GM12875 (cell line): Measurements from ENCODE around the gene CLEC16A.

ENCODE experiments used
- H3K4me3 ChIP-seq: one replicate; pipeline ENCODE4 v1.5.1; 2011; ENCODE audit warnings: low read depth, low read length, control low read depth
- CTCF ChIP-seq: IDR thresholded peaks from 2 replicates; pipeline ENCODE4 v1.5.1; 2011; ENCODE audit warnings: low read depth, mild to moderate bottlenecking, control low read depth, inconsistent platforms, low read length, moderate library complexity, borderline replicate concordance; ENCODE audit not compliant: insufficient read depth

The CLEC16A gene

GRCh38 chr16:11060842-11061241 lies 116.5 kb downstream of the CLEC16A start:
- TF ChIP-seq CTCF, result no peak
- no peak overlapping the region for H3K4me3 ChIP-seq

GRCh38 chr16:11061629-11062270 lies 117.4 kb downstream of the CLEC16A start:
- no peak overlapping the region for H3K4me3 ChIP-seq
- no peak for TF ChIP-seq CTCF

GRCh38 chr16:11063448-11064201 lies 119.3 kb downstream of the CLEC16A start:
- H3K4me3 ChIP-seq, result no peak overlapping the region
- TF ChIP-seq CTCF, result no peak

GRCh38 chr16:11064202-11064540 lies 119.8 kb downstream of the CLEC16A start:
- no peak for TF ChIP-seq CTCF
- no peak overlapping the region for H3K4me3 ChIP-seq

GRCh38 chr16:11064851-11065250 lies 120.5 kb downstream of the CLEC16A start:
- no peak for TF ChIP-seq CTCF
- no peak overlapping the region for H3K4me3 ChIP-seq

GRCh38 chr16:11066261-11066870 lies 122.0 kb downstream of the CLEC16A start:
- no peak for TF ChIP-seq CTCF
- H3K4me3 ChIP-seq, result no peak overlapping the region

GRCh38 chr16:11067266-11067665 lies 122.9 kb downstream of the CLEC16A start:
- no peak for TF ChIP-seq CTCF
- H3K4me3 ChIP-seq, result no peak overlapping the region
